IMR-90 (cell line): Measurements from ENCODE around the gene ZBTB7B.
A peak's percentile ranks its signal among the peaks of the same experiment; 100 is the strongest.

Source experiments
- BHLHE40 ChIP-seq: fragments of 150-350 bp; IDR thresholded peaks from 2 replicates; pipeline ENCODE4 v1.6.1; 2016; ENCODE audit warnings: mild to moderate bottlenecking, low read depth, low read length
- CEBPB ChIP-seq: IDR thresholded peaks from 2 replicates; pipeline ENCODE4 v1.6.1; 2012; ENCODE audit warnings: low read depth, low read length, improper control_type of control experiment
- CHD1 ChIP-seq: IDR thresholded peaks from 2 replicates; pipeline ENCODE4 v1.6.1; 2012; ENCODE audit warnings: low read depth, low read length, improper control_type of control experiment
- CTCF ChIP-seq: conservative IDR thresholded peaks from 2 replicates; pipeline ENCODE4 v1.5.1; 2012; ENCODE audit warnings: mild to moderate bottlenecking, low read depth, low read length, improper control_type of control experiment
- ELK1 ChIP-seq: fragments of 150-350 bp; IDR thresholded peaks from 2 replicates; pipeline ENCODE4 v1.6.1; 2016; ENCODE audit warnings: low read depth, mild to moderate bottlenecking, low read length, moderate library complexity, borderline replicate concordance
- FOS ChIP-seq: fragments of 150-350 bp; IDR thresholded peaks from 2 replicates; pipeline ENCODE4 v1.6.1; 2016; ENCODE audit warnings: low read depth, low read length
- MAFK ChIP-seq: IDR thresholded peaks from 2 replicates; pipeline ENCODE4 v1.6.1; 2012; ENCODE audit warnings: low read depth, low read length, improper control_type of control experiment
- POLR2A ChIP-seq: IDR thresholded peaks from 2 replicates; pipeline ENCODE4 v1.6.1; 2012; ENCODE audit warnings: mild to moderate bottlenecking, low read depth, low read length
- RAD21 ChIP-seq: IDR thresholded peaks from 2 replicates; pipeline ENCODE4 v1.6.1; 2012; ENCODE audit warnings: low read length, improper control_type of control experiment
- RCOR1 ChIP-seq: IDR thresholded peaks from 2 replicates; pipeline ENCODE4 v1.6.1; 2012; ENCODE audit warnings: mild to moderate bottlenecking, low read length, improper control_type of control experiment; ENCODE audit not compliant: insufficient replicate concordance
- RFX5 ChIP-seq: IDR thresholded peaks from 2 replicates; pipeline ENCODE4 v1.8.0; 2012; ENCODE audit warnings: low read depth, mild to moderate bottlenecking, low read length, moderate library complexity
- SMC3 ChIP-seq: fragments of 150-350 bp; IDR thresholded peaks from 2 replicates; pipeline ENCODE4 v1.6.1; 2016; ENCODE audit warnings: low read depth, mild to moderate bottlenecking, antibody characterized with exemption, low read length, moderate library complexity
- USF2 ChIP-seq: fragments of 150-350 bp; IDR thresholded peaks from 2 replicates; pipeline ENCODE4 v1.6.1; 2017; ENCODE audit warnings: mild to moderate bottlenecking, antibody characterized with exemption, low read length, low read depth

- TF ChIP-seq CTCF (peak; percentile 50), BHLHE40 (peak; percentile 94), FOS (no peak), RAD21 (0 out of 2 replicates have a peak, but pooled peaks have one; percentile 11), RFX5 (no peak), USF2 (no peak), MAFK (no peak), POLR2A (no peak), CEBPB (no peak), CHD1 (no peak), ELK1 (no peak), RCOR1 (no peak), SMC3 (0 out of 2 replicates have a peak, but pooled peaks have one; percentile 1)
Observed at GRCh38 chr1:155001675-155002463, 733 bp upstream of the ZBTB7B start.
